ENCODE measurements around the gene CREBBP. TPM values are rescaled to one million over a fixed set of nuclear protein-coding genes. Genes with fewer than 3 reads are reported as not detected.

Gene CREBBP
- polyA plus RNA-seq, 1 donor (not counting 4 experiments of a cell fraction or from before 2014, with no cell fraction given) = 5.0 TPM

- H3K27me3 ChIP-seq (ENCODE audit: control insufficient read depth, extremely low read depth, insufficient read depth, low read length) = no peaks in the 10 kb centered on the region
- H3K9me1 ChIP-seq (ENCODE audit: control insufficient read depth, extremely low read depth, insufficient read depth, low read length) = peaks cover 3% of the 10 kb centered on the region
- no peak overlapping the region for H2AFZ ChIP-seq (ENCODE audit: control insufficient read depth, low read length)
- no peak overlapping the region for H3K27ac ChIP-seq (ENCODE audit: control insufficient read depth, insufficient read depth, low read length)
- peaks cover 22% of the 10 kb centered on the region for H3K4me1 ChIP-seq (ENCODE audit: control insufficient read depth, extremely low read depth, insufficient read depth, low read length)
- H3K36me3 ChIP-seq (ENCODE audit: control insufficient read depth in 2 of 2, extremely low read depth in 1 of 2, insufficient read depth in 2 of 2, low read length in 2 of 2) = no peaks in the 10 kb centered on the region
- peak overlapping the region in 1 of 3 experiments; percentile 4 for H3K4me3 ChIP-seq (ENCODE audit: control insufficient read depth in 2 of 3, extremely low read depth in 1 of 3, insufficient read depth in 2 of 3, low read depth in 1 of 3, low read length in 3 of 3)
- FAIRE-seq (no peak), DNase-seq (ENCODE audit: low read depth, low spot score) (no peak)
- peak overlapping the region; percentile 15 for H3K9ac ChIP-seq (ENCODE audit: control insufficient read depth, extremely low read depth, insufficient read depth, low read length)
- H4K20me1 ChIP-seq (ENCODE audit: control insufficient read depth, extremely low read depth, insufficient read depth, low read length) = peaks cover 14% of the 10 kb centered on the region
- dilution Hi-C loops (cut with MboI; ENCODE audit: extremely low pct_ligation_motif_present, low sequenced_read_pairs) = no loop called here
- H3K9me3 ChIP-seq (ENCODE audit: control insufficient read depth, low read depth, low read length) = no peaks in the 10 kb centered on the region
- H3K79me2 ChIP-seq (ENCODE audit: control insufficient read depth, insufficient read depth, low read length) = peaks cover 95% of the 10 kb centered on the region
- peak overlapping the region; percentile 47 for H3K4me2 ChIP-seq (ENCODE audit: control insufficient read depth, extremely low read depth, insufficient read depth, low read depth, low read length)
- TF ChIP-seq EZH2 (IDR thresholded peaks at IDR 0.05; ENCODE audit: low read length) = no peak
- TF ChIP-seq, protein P1, sequence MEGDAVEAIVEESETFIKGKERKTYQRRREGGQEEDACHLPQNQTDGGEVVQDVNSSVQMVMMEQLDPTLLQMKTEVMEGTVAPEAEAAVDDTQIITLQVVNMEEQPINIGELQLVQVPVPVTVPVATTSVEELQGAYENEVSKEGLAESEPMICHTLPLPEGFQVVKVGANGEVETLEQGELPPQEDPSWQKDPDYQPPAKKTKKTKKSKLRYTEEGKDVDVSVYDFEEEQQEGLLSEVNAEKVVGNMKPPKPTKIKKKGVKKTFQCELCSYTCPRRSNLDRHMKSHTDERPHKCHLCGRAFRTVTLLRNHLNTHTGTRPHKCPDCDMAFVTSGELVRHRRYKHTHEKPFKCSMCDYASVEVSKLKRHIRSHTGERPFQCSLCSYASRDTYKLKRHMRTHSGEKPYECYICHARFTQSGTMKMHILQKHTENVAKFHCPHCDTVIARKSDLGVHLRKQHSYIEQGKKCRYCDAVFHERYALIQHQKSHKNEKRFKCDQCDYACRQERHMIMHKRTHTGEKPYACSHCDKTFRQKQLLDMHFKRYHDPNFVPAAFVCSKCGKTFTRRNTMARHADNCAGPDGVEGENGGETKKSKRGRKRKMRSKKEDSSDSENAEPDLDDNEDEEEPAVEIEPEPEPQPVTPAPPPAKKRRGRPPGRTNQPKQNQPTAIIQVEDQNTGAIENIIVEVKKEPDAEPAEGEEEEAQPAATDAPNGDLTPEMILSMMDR (optimal IDR thresholded peaks at IDR 0.05 in 1 of 3, IDR thresholded peaks at IDR 0.05 in 1 of 3, conservative IDR thresholded peaks at IDR 0.05 in 1 of 3; ENCODE audit: extremely low read depth in 1 of 3, insufficient read depth in 2 of 3, low read length in 3 of 3) = no peak
These were observed 18.6 kb downstream of the CREBBP start for GRCh38 chr16:3861808-3862451.

- Histone ChIP-seq H3K36me3 (ENCODE audit: control insufficient read depth in 2 of 2, extremely low read depth in 1 of 2, insufficient read depth in 2 of 2, low read length in 2 of 2) (no peaks in the 10 kb centered on the region), H3K27ac (ENCODE audit: control insufficient read depth, insufficient read depth, low read length) (no peak overlapping the region), H3K9ac (ENCODE audit: control insufficient read depth, extremely low read depth, insufficient read depth, low read length) (no peak overlapping the region), H3K4me1 (ENCODE audit: control insufficient read depth, extremely low read depth, insufficient read depth, low read length) (peaks cover 25% of the 10 kb centered on the region), H3K79me2 (ENCODE audit: control insufficient read depth, insufficient read depth, low read length) (peaks cover 95% of the 10 kb centered on the region), H3K4me2 (ENCODE audit: control insufficient read depth, extremely low read depth, insufficient read depth, low read depth, low read length) (no peak overlapping the region), H4K20me1 (ENCODE audit: control insufficient read depth, extremely low read depth, insufficient read depth, low read length) (peaks cover 18% of the 10 kb centered on the region), H3K9me3 (ENCODE audit: control insufficient read depth, low read depth, low read length) (no peaks in the 10 kb centered on the region), H3K9me1 (ENCODE audit: control insufficient read depth, extremely low read depth, insufficient read depth, low read length) (peaks cover 3% of the 10 kb centered on the region), H3K4me3 (ENCODE audit: control insufficient read depth in 2 of 3, extremely low read depth in 1 of 3, insufficient read depth in 2 of 3, low read depth in 1 of 3, low read length in 3 of 3) (no peak overlapping the region), H2AFZ (ENCODE audit: control insufficient read depth, low read length) (no peak overlapping the region), H3K27me3 (ENCODE audit: control insufficient read depth, extremely low read depth, insufficient read depth, low read length) (no peaks in the 10 kb centered on the region)
- FAIRE-seq = no peak
- TF ChIP-seq EZH2 (IDR thresholded peaks at IDR 0.05; ENCODE audit: low read length) = no peak
- TF ChIP-seq, protein P1 (optimal IDR thresholded peaks at IDR 0.05 in 1 of 3, IDR thresholded peaks at IDR 0.05 in 1 of 3, conservative IDR thresholded peaks at IDR 0.05 in 1 of 3; ENCODE audit: extremely low read depth in 1 of 3, insufficient read depth in 2 of 3, low read length in 3 of 3) = no peak
- dilution Hi-C loops (cut with MboI; ENCODE audit: extremely low pct_ligation_motif_present, low sequenced_read_pairs) = no loop called here
- DNase-seq (ENCODE audit: low read depth, low spot score) = no peak
These were observed 20.6 kb downstream of the CREBBP start for GRCh38 chr16:3859889-3860288.
